ENCODE results near the gene HS6ST2.
"Not testable (repeated sequence)": the region's sequence is repeated elsewhere in the genome, so short reads cannot be mapped to it uniquely, and the experiment has no call there.

Gene HS6ST2

GRCh38 chrX:132958091-132958703 is at the start of gene HS6ST2:
Gene HS6ST2, minus strand, starts transcription at chrX:132958629.
- no peak for DNase-seq

- DNase-seq = no peak
These were observed 49.0 kb upstream of the HS6ST2 start for GRCh38 chrX:133007458-133007857.

GRCh38 chrX:133005616-133006015 is 47.2 kb upstream of the HS6ST2 start:
- DNase-seq = no peak

GRCh38 chrX:133005042-133005441 is 46.6 kb upstream of the HS6ST2 start:
- DNase-seq = no peak

GRCh38 chrX:132999209-132999608 is 40.8 kb upstream of the HS6ST2 start:
- no peak for DNase-seq

- no peak for DNase-seq
These were observed 32.4 kb upstream of the HS6ST2 start for GRCh38 chrX:132990835-132991234.

- no peak for DNase-seq
These were observed 28.1 kb upstream of the HS6ST2 start for GRCh38 chrX:132986556-132986955.

- no peak for DNase-seq
These were observed 25.7 kb upstream of the HS6ST2 start for GRCh38 chrX:132984058-132984650.

- DNase-seq = no peak
These were observed 25.1 kb upstream of the HS6ST2 start for GRCh38 chrX:132983496-132983895.

- DNase-seq = not testable (repeated sequence)
These were observed 21.6 kb upstream of the HS6ST2 start for GRCh38 chrX:132980035-132980434.

GRCh38 chrX:132968296-132968949 is 10.0 kb upstream of the HS6ST2 start:
- no peak for DNase-seq

- DNase-seq = no peak
These were observed 8.6 kb upstream of the HS6ST2 start for GRCh38 chrX:132967049-132967448.

- no peak for DNase-seq
These were observed 7.0 kb upstream of the HS6ST2 start for GRCh38 chrX:132965461-132965860.

GRCh38 chrX:132961511-132961910 is 3.1 kb upstream of the HS6ST2 start:
- no peak for DNase-seq

- no peak for DNase-seq
These were observed 978 bp downstream of the HS6ST2 start for GRCh38 chrX:132957211-132958090.

- DNase-seq = no peak
These were observed 1.8 kb downstream of the HS6ST2 start for GRCh38 chrX:132956421-132957210.

GRCh38 chrX:132955690-132956089 is 2.7 kb downstream of the HS6ST2 start:
- no peak for DNase-seq

GRCh38 chrX:132954323-132954722 is 4.1 kb downstream of the HS6ST2 start:
- no peak for DNase-seq

- DNase-seq = no peak
These were observed 5.1 kb downstream of the HS6ST2 start for GRCh38 chrX:132953354-132953753.

- DNase-seq = no peak
These were observed 9.7 kb downstream of the HS6ST2 start for GRCh38 chrX:132948648-132949260.

- not testable (repeated sequence) for DNase-seq
These were observed 13.3 kb downstream of the HS6ST2 start for GRCh38 chrX:132945055-132945599.

Measured in activated CD4-positive, alpha-beta T cell treated with anti-CD3 and anti-CD28 coated beads, Interleukin-2, amount 50 U/mL, for 1 hour (primary cell).